Mesothelial cell of epicardium (in vitro differentiated cells): Measurements from ENCODE around the gene ACTR3. TPM values are rescaled to one million over a fixed set of nuclear protein-coding genes. Genes with fewer than 3 reads are reported as not detected.
"Not testable (repeated sequence)": the region's sequence is repeated elsewhere in the genome, so short reads cannot be mapped to it uniquely, and the experiment has no call there.

Experiments used
- DNase-seq, 2 experiments: peaks; one replicate each; pipeline ENCODE4 v3.0.0; 2021; ENCODE audit warnings: low spot score in 2 of 2; ENCODE audit not compliant: unreplicated experiment in 2 of 2
- H3K27ac Mint-ChIP-seq: 2 replicates; pipeline ENCODE4 v1.8.0; 2021; ENCODE audit warnings: mixed read lengths
- H3K27me3 Mint-ChIP-seq: 2 replicates; pipeline ENCODE4 v1.8.0; 2021; ENCODE audit warnings: low read depth, mixed read lengths
- H3K36me3 Mint-ChIP-seq: 2 replicates; pipeline ENCODE4 v1.8.0; 2021; ENCODE audit warnings: mixed read lengths
- H3K4me1 Mint-ChIP-seq: 2 replicates; pipeline ENCODE4 v1.8.0; 2021; ENCODE audit warnings: mixed read lengths
- H3K4me3 Mint-ChIP-seq: 2 replicates; pipeline ENCODE4 v1.8.0; 2021; ENCODE audit warnings: mild to moderate bottlenecking, moderate library complexity, mixed read lengths
- H3K9me3 Mint-ChIP-seq: 2 replicates; pipeline ENCODE4 v1.8.0; 2021; ENCODE audit warnings: mixed read lengths
- CTCF ChIP-seq: fragments of 200-600 bp; sonication (generic); IDR thresholded peaks from one replicate; pipeline ENCODE4 v1.5.0; 2021; ENCODE audit warnings: antibody characterized with exemption; ENCODE audit not compliant: unreplicated experiment
- total RNA-seq: library from RNA; stranded (reverse); gene quantifications from 3 replicates; pipeline ENCODE4 v1.2.1, GENCODE V29; 2021

The ACTR3 gene
- total RNA-seq, 1 donor from 2014 or later, result 151 TPM

GRCh38 chr2:113940891-113941290 lies 51.0 kb downstream of the ACTR3 start:
- H3K4me1 Mint-ChIP-seq, result no peaks in the 10 kb centered on the region
- peaks cover 45% of the 10 kb centered on the region for H3K36me3 Mint-ChIP-seq
- H3K27me3 Mint-ChIP-seq, result no peaks in the 10 kb centered on the region
- H3K4me3 Mint-ChIP-seq, result no peak overlapping the region
- no peak overlapping the region for H3K27ac Mint-ChIP-seq
- no peak for DNase-seq
- H3K9me3 Mint-ChIP-seq, result peaks cover 29% of the 10 kb centered on the region
- no peak for TF ChIP-seq CTCF

- not testable (repeated sequence) for H3K27ac Mint-ChIP-seq, H3K9me3 Mint-ChIP-seq, DNase-seq, H3K27me3 Mint-ChIP-seq, H3K4me3 Mint-ChIP-seq, H3K4me1 Mint-ChIP-seq
- peaks cover 43% of the 10 kb centered on the region for H3K36me3 Mint-ChIP-seq
Measured at GRCh38 chr2:113945784-113946183, 55.9 kb downstream of the ACTR3 start.

- not testable (repeated sequence) for H3K4me1 Mint-ChIP-seq, H3K4me3 Mint-ChIP-seq, DNase-seq, H3K27me3 Mint-ChIP-seq, H3K9me3 Mint-ChIP-seq, H3K27ac Mint-ChIP-seq
- H3K36me3 Mint-ChIP-seq, result peaks cover 50% of the 10 kb centered on the region
Measured at GRCh38 chr2:113950906-113951305, 61.0 kb downstream of the ACTR3 start.

- DNase-seq, result no peak
- Mint-ChIP-seq H3K36me3 (peaks cover 7% of the 10 kb centered on the region), H3K4me1 (no peaks in the 10 kb centered on the region), H3K4me3 (no peak overlapping the region), H3K27me3 (no peaks in the 10 kb centered on the region), H3K27ac (no peak overlapping the region), H3K9me3 (no peaks in the 10 kb centered on the region)
- no peak for TF ChIP-seq CTCF
Measured at GRCh38 chr2:113961000-113961399, 71.1 kb downstream of the ACTR3 start.

- Mint-ChIP-seq H3K9me3 (no peaks in the 10 kb centered on the region), H3K4me1 (peaks cover 11% of the 10 kb centered on the region), H3K36me3 (peaks cover 2% of the 10 kb centered on the region), H3K27me3 (no peaks in the 10 kb centered on the region), H3K4me3 (no peak overlapping the region), H3K27ac (no peak overlapping the region)
- DNase-seq, result no peak
- no peak for TF ChIP-seq CTCF
Measured at GRCh38 chr2:113962692-113963480, 73.0 kb downstream of the ACTR3 start.

GRCh38 chr2:113963965-113964364 lies 74.1 kb downstream of the ACTR3 start:
- Mint-ChIP-seq H3K36me3 (peaks cover 2% of the 10 kb centered on the region), H3K4me3 (no peak overlapping the region), H3K9me3 (no peaks in the 10 kb centered on the region), H3K27me3 (no peaks in the 10 kb centered on the region), H3K27ac (no peak overlapping the region), H3K4me1 (peaks cover 14% of the 10 kb centered on the region)
- no peak for TF ChIP-seq CTCF
- no peak for DNase-seq
